IMR-90 (cell line): ENCODE results near the gene BRF1. TPM values are rescaled to one million over a fixed set of nuclear protein-coding genes. Genes with fewer than 3 reads are reported as not detected.

Source experiments
- ATAC-seq: fragments of 200-7000 bp; cut with Tn5 transposase; 2 replicates; pipeline ENCODE4 v1.9.1; 2020; ENCODE audit warnings: low read depth, mild to moderate bottlenecking, moderate library complexity
- BruUV-seq: library from RNA; stranded (reverse); fragments of 400-500 nt; replicated peaks from 2 replicates; lab custom pipeline; 2021; lab: Mats Ljungman, UMichigan
- CTCF ChIA-PET: fragments of 300-600 bp; formaldehyde crosslinking; extraction: SDS; loops from one replicate; lab custom pipeline; 2021; ENCODE audit warnings: antibody characterized with exemption; lab: Yijun Ruan, JAX
- POLR2A ChIA-PET: fragments of 300-600 bp; sonication (Branson Sonifier 250); formaldehyde crosslinking; loops from one replicate; lab custom pipeline; 2022; ENCODE audit warnings: antibody characterized with exemption; ENCODE audit not compliant: unreplicated experiment; lab: Charles Lee
- DNase-seq: peaks from one replicate; pipeline ENCODE4 v3.0.0; 2013
- H2AFZ ChIP-seq: replicated peaks from 2 replicates; pipeline ENCODE3; 2013; ENCODE audit warnings: low read length, mild to moderate bottlenecking; ENCODE audit not compliant: poor library complexity
- H2AK5ac ChIP-seq: 2 replicates; pipeline ENCODE4 v1.6.1; 2013; ENCODE audit warnings: low read depth, low read length, inconsistent platforms
- H2AK9ac ChIP-seq: replicated peaks from 2 replicates; pipeline ENCODE3; 2013; ENCODE audit warnings: mild to moderate bottlenecking, low read depth, low read length, moderate library complexity; ENCODE audit not compliant: poor library complexity
- H2BK120ac ChIP-seq: 2 replicates; pipeline ENCODE4 v1.6.1; 2013; ENCODE audit warnings: low read depth, low read length, inconsistent platforms
- H2BK15ac ChIP-seq: 3 replicates; pipeline ENCODE4 v1.6.1; 2013; ENCODE audit warnings: low read depth, low read length, inconsistent platforms
- H2BK20ac ChIP-seq: 2 replicates; pipeline ENCODE4 v1.6.1; 2013; ENCODE audit warnings: low read depth, mild to moderate bottlenecking, inconsistent platforms, low read length, moderate library complexity
- H2BK5ac ChIP-seq: 2 replicates; pipeline ENCODE4 v1.6.1; 2013; ENCODE audit warnings: mild to moderate bottlenecking, low read depth, low read length, inconsistent platforms; ENCODE audit not compliant: poor library complexity, severe bottlenecking
- H3K14ac ChIP-seq: replicated peaks from 2 replicates; pipeline ENCODE4 v1.6.1; 2013; ENCODE audit warnings: low read depth, low read length, inconsistent platforms
- H3K18ac ChIP-seq: 2 replicates; pipeline ENCODE4 v1.6.1; 2013; ENCODE audit warnings: low read depth, low read length, control low read depth
- H3K23ac ChIP-seq: 2 replicates; pipeline ENCODE4 v1.6.1; 2013; ENCODE audit warnings: low read depth, low read length, inconsistent platforms
- H3K27ac ChIP-seq: 2 replicates; pipeline ENCODE4 v1.5.1; 2013; ENCODE audit warnings: mild to moderate bottlenecking, control low read depth, low read length; ENCODE audit not compliant: insufficient read depth
- H3K27me3 ChIP-seq: 2 replicates; pipeline ENCODE4 v1.6.1; 2013; ENCODE audit warnings: low read length; ENCODE audit not compliant: control insufficient read depth, insufficient read depth
- H3K36me3 ChIP-seq: 2 replicates; pipeline ENCODE4 v1.6.1; 2013; ENCODE audit warnings: low read length, mixed read lengths; ENCODE audit not compliant: control insufficient read depth, insufficient read depth
- H3K4ac ChIP-seq: 2 replicates; pipeline ENCODE4 v1.6.1; 2013; ENCODE audit warnings: low read depth, low read length, inconsistent platforms
- H3K4me1 ChIP-seq: 2 replicates; pipeline ENCODE4 v1.6.1; 2013; ENCODE audit warnings: low read length, mixed read lengths; ENCODE audit not compliant: control insufficient read depth, insufficient read depth
- H3K4me2 ChIP-seq: 2 replicates; pipeline ENCODE4 v1.6.1; 2013; ENCODE audit warnings: low read depth, mild to moderate bottlenecking, control low read depth, low read length, moderate library complexity
- H3K4me3 ChIP-seq: 2 replicates; pipeline ENCODE4 v1.5.1; 2013; ENCODE audit warnings: low read depth, mild to moderate bottlenecking, control low read depth, low read length, moderate library complexity; ENCODE audit not compliant: insufficient read depth
- H3K56ac ChIP-seq: 2 replicates; pipeline ENCODE4 v1.6.1; 2013; ENCODE audit warnings: low read length, inconsistent platforms; ENCODE audit not compliant: insufficient read depth; ENCODE audit errors: extremely low read depth
- H3K79me1 ChIP-seq, 2 experiments: 2 replicates each; pipeline ENCODE4 v1.6.1; 2013; ENCODE audit warnings: low read length in 2 of 2, inconsistent platforms in 1 of 2, low read depth in 1 of 2
- H3K9ac ChIP-seq: 2 replicates; pipeline ENCODE4 v1.6.1; 2013; ENCODE audit warnings: low read depth, low read length, control low read depth
- H3K9me1 ChIP-seq: 2 replicates; pipeline ENCODE4 v1.6.1; 2013; ENCODE audit warnings: low read length, inconsistent platforms; ENCODE audit not compliant: insufficient read depth
- H3K9me3 ChIP-seq: 2 replicates; pipeline ENCODE4 v1.6.1; 2013; ENCODE audit warnings: low read length; ENCODE audit not compliant: control insufficient read depth, insufficient read depth
- H4K20me1 ChIP-seq: 2 replicates; pipeline ENCODE4 v1.6.1; 2013; ENCODE audit warnings: low read length, inconsistent platforms; ENCODE audit not compliant: insufficient read depth
- H4K5ac ChIP-seq: 2 replicates; pipeline ENCODE4 v1.6.1; 2013; ENCODE audit warnings: mild to moderate bottlenecking, low read depth, low read length, control low read depth
- H4K8ac ChIP-seq, 2 experiments: 2 replicates each; pipeline ENCODE4 v1.6.1; 2013; ENCODE audit warnings: low read depth in 2 of 2, low read length in 2 of 2, control low read depth in 1 of 2, inconsistent platforms in 1 of 2
- H4K91ac ChIP-seq: 2 replicates; pipeline ENCODE4 v1.6.1; 2013; ENCODE audit warnings: low read depth, low read length, inconsistent platforms; ENCODE audit not compliant: insufficient read depth
- MAFK ChIP-seq: IDR thresholded peaks from 2 replicates; pipeline ENCODE4 v1.6.1; 2012; ENCODE audit warnings: low read depth, low read length, improper control_type of control experiment
- RFX5 ChIP-seq: IDR thresholded peaks from 2 replicates; pipeline ENCODE4 v1.8.0; 2012; ENCODE audit warnings: low read depth, mild to moderate bottlenecking, low read length, moderate library complexity
- SMC3 ChIP-seq: fragments of 150-350 bp; IDR thresholded peaks from 2 replicates; pipeline ENCODE4 v1.6.1; 2016; ENCODE audit warnings: low read depth, mild to moderate bottlenecking, antibody characterized with exemption, low read length, moderate library complexity
- WGBS, 2 experiments: methylation state at CpG; one replicate each; pipeline versions ENCODE4 v1.1.5 to v1.1.7; 2013; ENCODE audit warnings: missing lambda C conversion rate in 2 of 2; ENCODE audit not compliant: insufficient read length in 1 of 2; ENCODE audit errors: extremely low coverage in 2 of 2; 5-methylcytosine and 5-hydroxymethylcytosine counted together
- dilution Hi-C: fragments of 300-500 bp; cut with HindIII; formaldehyde crosslinking; loops from one replicate; pipeline ENCODE4 v1.14.3; 2018; ENCODE audit warnings: low sequenced_read_pairs; ENCODE audit not compliant: unreplicated experiment
- in situ Hi-C: fragments of 300-500 bp; cut with MboI; formaldehyde crosslinking; loops from 3 replicates; pipeline ENCODE4 v1.14.3; 2019; ENCODE audit warnings: low sequenced_read_pairs, inconsistent platforms, mixed read lengths
- intact Hi-C: fragments of 100-400 bp; cut with micrococcal nuclease; formaldehyde crosslinking; loops from 2 replicates; pipeline ENCODE4 v1.10.0; 2022
- polyA plus RNA-seq, 3 experiments: library from polyadenylated mRNA; depleted of rRNA; stranded (reverse); fragments of >200 nt; gene quantifications; 2 replicates each; pipeline ENCODE4 v1.2.3, GENCODE V29; 2012; ENCODE audit warnings: low replicate concordance in 1 of 3
- total RNA-seq: library from RNA; depleted of rRNA; stranded (reverse); fragments of >200 nt; gene quantifications from 2 replicates; pipeline ENCODE4 v1.2.3, GENCODE V29; 2012

Gene BRF1
- total and polyA plus RNA-seq, 2 of the 4 experiments (the other 2 are of a cell fraction): 12.4 to 16.7 TPM

- TF ChIP-seq SMC3: no peak
- TF ChIP-seq RFX5: no peak
These were observed 77.5 kb downstream of the BRF1 start (continued) for GRCh38 chr14:105223260-105223659.

DNA sequence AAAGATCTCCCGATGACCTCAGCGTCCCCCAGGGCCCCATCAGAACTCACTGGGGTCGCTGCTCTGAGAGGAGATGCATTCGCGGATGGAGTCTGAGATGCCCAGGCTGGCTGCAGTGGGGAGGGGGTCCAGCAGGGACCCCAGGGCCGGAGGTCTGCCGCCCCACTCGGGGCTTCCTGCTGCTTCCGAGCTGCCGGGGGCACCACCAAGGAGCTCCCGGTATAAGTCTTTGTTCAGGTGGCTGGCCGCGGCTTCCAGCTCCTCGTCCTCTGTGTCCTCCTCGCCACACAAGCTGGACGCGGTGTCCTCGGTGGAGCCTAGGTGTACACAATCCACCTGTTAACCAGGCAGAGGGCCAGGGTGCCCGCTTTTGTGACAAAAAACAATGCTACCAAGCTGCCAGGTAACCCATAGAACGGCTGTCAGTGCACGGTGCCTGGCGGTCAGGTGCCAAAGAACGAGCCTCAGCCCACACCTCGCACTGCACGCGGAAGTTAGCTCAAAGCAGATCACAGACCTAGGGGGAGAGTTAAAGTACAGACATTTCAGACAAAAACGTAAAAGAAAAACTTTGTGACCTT is 79.1 kb downstream of the BRF1 start:
- Histone ChIP-seq H3K23ac (no peak overlapping the region), H3K4me2 (no peak overlapping the region), H2AK9ac (no peak overlapping the region), H3K18ac (no peak overlapping the region), H3K9me1 (peaks cover 3% of the 10 kb centered on the region), H2BK5ac (no peak overlapping the region), H3K9ac (no peak overlapping the region), H2AK5ac (no peak overlapping the region), H2BK20ac (no peak overlapping the region), H2BK15ac (no peak overlapping the region), H3K4me3 (no peak overlapping the region), H4K8ac (no peak overlapping the region), H3K14ac (no peak overlapping the region), H3K27me3 (no peaks in the 10 kb centered on the region), H3K4ac (no peak overlapping the region), H3K36me3 (peaks cover 56% of the 10 kb centered on the region), H3K79me1 (peaks cover 3 to 9% of the 10 kb centered on the region in 2 experiments), H3K56ac (no peak overlapping the region), H3K27ac (no peak overlapping the region), H4K5ac (no peak overlapping the region), H3K4me1 (peaks cover 2% of the 10 kb centered on the region; the same call in 1 of the 2 replicates), H3K9me3 (no peaks in the 10 kb centered on the region), H2AFZ (no peak overlapping the region), H4K20me1 (no peaks in the 10 kb centered on the region; the same call in 1 of the 2 replicates), H4K91ac (no peak overlapping the region), H2BK120ac (no peak overlapping the region)
- POLR2A ChIA-PET: no interaction called here
- CTCF ChIA-PET: no interaction called here
- intact Hi-C loops (no loop called here), dilution Hi-C loops (no loop called here), in situ Hi-C loops (no loop called here)
- DNase-seq (no peak), ATAC-seq (no peak)
- BruUV-seq: no TSS peak
- whole genome bisulfite sequencing, 2 experiments: 96% methylated on average over 16 of the region's 27 CpGs; no CpG with 5 or more reads in 1 of the 2 experiments
- TF ChIP-seq MAFK: no peak
